Esophagus muscularis mucosa (tissue), 4 donors: ENCODE results near the gene FMN2. TPM values are rescaled to one million over a fixed set of nuclear protein-coding genes. Genes with fewer than 3 reads are reported as not detected.

Experiments
- DNase-seq: peaks from one replicate; pipeline ENCODE4 v3.0.0-alpha.2; 2017; ENCODE audit errors: extremely low spot score
- H3K27ac ChIP-seq, 4 donors: fragments of 200-600 bp; sonication (generic); replicated peaks in 1 of 4; 1 replicate in 3 of 4; 2 replicates in 1 of 4; pipeline ENCODE4 v1.5.1; 2016 to 2019; ENCODE audit warnings: mild to moderate bottlenecking in 1 of 4
- H3K27me3 ChIP-seq, 4 donors: fragments of 200-600 bp; sonication (generic); one replicate each; pipeline versions ENCODE4 v1.5.1 to v1.6.0; 2016 to 2019
- H3K36me3 ChIP-seq, 4 donors: fragments of 200-600 bp; sonication (generic); one replicate each; pipeline ENCODE4 v1.5.1; 2016 to 2019
- H3K4me1 ChIP-seq, 4 donors: fragments of 200-600 bp; sonication (generic); one replicate each; pipeline ENCODE4 v1.5.1; 2016 to 2019
- H3K4me3 ChIP-seq, 4 donors: fragments of 200-600 bp; sonication (generic); 1 replicate in 2 of 4; 2 replicates in 2 of 4; pipeline ENCODE4 v1.5.1; 2016 to 2019; ENCODE audit warnings: mild to moderate bottlenecking in 4 of 4, moderate library complexity in 1 of 4
- H3K9me3 ChIP-seq, 4 donors: fragments of 200-600 bp; sonication (generic); 1 replicate in 3 of 4; 2 replicates in 1 of 4; pipeline ENCODE4 v1.5.1; 2016 to 2019
- EP300 ChIP-seq: sonication (generic); formaldehyde crosslinking; IDR thresholded peaks from one replicate; pipeline ENCODE4 v1.6.1; 2017; ENCODE audit warnings: antibody characterized with exemption
- POLR2A ChIP-seq: fragments of 450-650 bp; IDR thresholded peaks from one replicate; pipeline ENCODE4 v1.6.1; 2017; ENCODE audit warnings: antibody characterized with exemption, moderate library complexity, mild to moderate bottlenecking, low read depth
- POLR2AphosphoS5 ChIP-seq, 2 donors: sonication (generic); formaldehyde crosslinking; IDR thresholded peaks; one replicate each; pipeline ENCODE4 v1.6.1; 2017; ENCODE audit warnings: antibody characterized with exemption in 2 of 2
- WGBS: methylation state at CpG from one replicate; pipeline ENCODE4 v1.1.5; 2018; 5-methylcytosine and 5-hydroxymethylcytosine counted together
- intact Hi-C: fragments of 100-400 bp; cut with DNase I; formaldehyde crosslinking; loops from one replicate; pipeline ENCODE4 v1.15.1; 2023
- total RNA-seq, 4 donors: library from RNA; depleted of rRNA; stranded (reverse); fragments of >200 nt; gene quantifications; one replicate each; pipeline versions ENCODE4 v1.1.0 to v1.2.1, GENCODE V29; 2016
- TF ChIP-seq, protein P1 (sequence below), 3 experiments: fragments of 200-600 bp in 2 of 3; fragments of 450-650 bp in 1 of 3; sonication (generic) in 2 of 3; IDR thresholded peaks; one replicate each; pipeline ENCODE4 v1.5.1; 2017 to 2019; ENCODE audit warnings: antibody characterized with exemption in 3 of 3, mild to moderate bottlenecking in 2 of 3, moderate library complexity in 1 of 3

FMN2 gene
- total RNA-seq, 4 donors from 2014 or later: 0.32 to 2.5 (median 1.4) TPM

DNA sequence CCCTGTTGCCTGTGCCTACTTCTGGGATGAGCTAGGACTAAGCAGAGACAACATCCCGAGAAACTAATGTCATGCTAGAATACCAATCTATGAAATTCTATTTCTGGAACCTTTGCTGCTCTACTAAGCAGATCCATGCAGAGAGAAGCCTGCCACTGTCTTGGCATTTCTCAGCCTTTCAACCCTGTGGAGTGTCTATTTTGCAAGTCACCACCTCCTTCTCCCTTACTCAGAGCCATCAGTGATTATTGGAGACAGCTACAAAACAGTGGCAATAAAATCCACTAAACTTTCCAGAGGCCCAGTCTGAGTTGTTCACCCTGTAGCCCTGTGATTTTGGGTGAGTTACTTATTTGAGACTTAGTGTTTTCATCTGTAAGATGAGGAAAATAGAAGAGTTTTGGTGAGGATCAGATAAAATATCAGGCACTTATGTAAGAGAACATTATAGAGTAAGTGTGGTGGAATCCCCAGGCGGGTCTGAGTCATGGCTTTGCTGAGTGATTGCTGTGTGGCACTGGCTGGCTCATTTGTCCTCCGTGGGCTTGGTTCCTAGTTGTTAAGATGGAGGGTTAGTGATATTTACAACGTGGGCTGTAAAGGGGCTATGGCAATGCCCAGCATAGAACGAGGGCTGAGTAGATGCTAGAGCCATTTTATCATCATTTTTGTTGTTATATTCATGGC lies 61.1 kb downstream of the FMN2 start:
- TF ChIP-seq POLR2A: no peak
- no peak for TF ChIP-seq POLR2AphosphoS5 (IDR thresholded peaks at IDR 0.05)
- TF ChIP-seq EP300: no peak
- TF ChIP-seq, protein P1, sequence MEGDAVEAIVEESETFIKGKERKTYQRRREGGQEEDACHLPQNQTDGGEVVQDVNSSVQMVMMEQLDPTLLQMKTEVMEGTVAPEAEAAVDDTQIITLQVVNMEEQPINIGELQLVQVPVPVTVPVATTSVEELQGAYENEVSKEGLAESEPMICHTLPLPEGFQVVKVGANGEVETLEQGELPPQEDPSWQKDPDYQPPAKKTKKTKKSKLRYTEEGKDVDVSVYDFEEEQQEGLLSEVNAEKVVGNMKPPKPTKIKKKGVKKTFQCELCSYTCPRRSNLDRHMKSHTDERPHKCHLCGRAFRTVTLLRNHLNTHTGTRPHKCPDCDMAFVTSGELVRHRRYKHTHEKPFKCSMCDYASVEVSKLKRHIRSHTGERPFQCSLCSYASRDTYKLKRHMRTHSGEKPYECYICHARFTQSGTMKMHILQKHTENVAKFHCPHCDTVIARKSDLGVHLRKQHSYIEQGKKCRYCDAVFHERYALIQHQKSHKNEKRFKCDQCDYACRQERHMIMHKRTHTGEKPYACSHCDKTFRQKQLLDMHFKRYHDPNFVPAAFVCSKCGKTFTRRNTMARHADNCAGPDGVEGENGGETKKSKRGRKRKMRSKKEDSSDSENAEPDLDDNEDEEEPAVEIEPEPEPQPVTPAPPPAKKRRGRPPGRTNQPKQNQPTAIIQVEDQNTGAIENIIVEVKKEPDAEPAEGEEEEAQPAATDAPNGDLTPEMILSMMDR (IDR thresholded peaks at IDR 0.05): no peak
- intact Hi-C loops: no loop called here
- 83% methylated on average over 5 of the region's 5 CpGs for WGBS
- Histone ChIP-seq H3K4me1 (no peaks in the 10 kb centered on the region), H3K36me3 (no peaks in the 10 kb centered on the region), H3K9me3 (no peaks in the 10 kb centered on the region), H3K4me3 (no peak overlapping the region), H3K27ac (no peak overlapping the region), H3K27me3 (no peaks in the 10 kb centered on the region)
- no peak for DNase-seq

DNA sequence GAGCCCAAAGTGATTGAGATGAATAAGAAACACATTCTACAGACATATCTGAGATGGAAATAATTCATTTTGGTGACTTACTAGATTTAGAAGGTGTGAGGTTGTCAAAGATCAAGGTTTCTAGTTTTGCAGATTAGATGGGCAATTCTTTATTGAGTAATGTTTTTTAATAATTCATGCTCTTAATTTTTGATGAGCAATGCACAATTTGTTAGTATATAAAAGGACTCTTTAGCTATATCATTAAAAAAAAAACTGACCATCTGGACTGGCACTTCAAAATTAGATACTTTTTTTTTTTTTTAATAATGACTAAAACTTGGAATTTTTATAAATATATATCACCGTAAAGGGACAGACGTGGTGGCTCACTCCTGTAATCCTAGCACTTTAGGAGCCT lies 63.9 kb downstream of the FMN2 start:
- Histone ChIP-seq H3K27ac (no peak overlapping the region), H3K36me3 (no peaks in the 10 kb centered on the region), H3K27me3 (no peaks in the 10 kb centered on the region), H3K4me1 (no peaks in the 10 kb centered on the region), H3K4me3 (no peak overlapping the region), H3K9me3 (no peaks in the 10 kb centered on the region)
- WGBS: 95% methylated on average over 2 of the region's 2 CpGs
- DNase-seq: no peak
- no peak for TF ChIP-seq POLR2AphosphoS5 (IDR thresholded peaks at IDR 0.05)
- TF ChIP-seq, protein P1 (IDR thresholded peaks at IDR 0.05): no peak
- intact Hi-C loops: no loop called here

DNA sequence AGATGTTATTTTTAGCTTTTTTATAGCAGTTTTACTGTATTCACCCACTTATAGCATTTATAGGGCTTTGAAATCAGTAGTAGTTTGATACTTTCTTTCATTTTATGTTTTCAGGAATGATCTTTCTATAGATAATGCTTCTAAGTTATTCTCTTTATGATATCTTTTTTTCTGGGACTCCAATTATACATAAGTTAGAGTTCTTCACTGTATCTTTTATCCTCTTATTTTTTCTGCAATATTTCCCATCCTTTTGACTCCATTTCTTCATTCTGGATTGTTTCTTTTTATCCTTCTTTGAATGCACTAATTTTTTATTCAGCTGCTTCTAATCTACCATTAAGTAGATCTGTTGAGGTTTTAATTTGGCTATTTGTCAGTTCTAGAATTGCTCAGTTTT lies 73.1 kb downstream of the FMN2 start:
- TF ChIP-seq EP300: no peak
- TF ChIP-seq, protein P1 (IDR thresholded peaks at IDR 0.05): no peak
- TF ChIP-seq POLR2A: no peak
- TF ChIP-seq POLR2AphosphoS5 (IDR thresholded peaks at IDR 0.05): no peak
- intact Hi-C loops: no loop called here
- no peaks in the 10 kb centered on the region for H3K36me3 ChIP-seq
- no peaks in the 10 kb centered on the region for H3K27me3 ChIP-seq
- H3K4me3 ChIP-seq: no peak overlapping the region
- H3K4me1 ChIP-seq: no peaks in the 10 kb centered on the region
- no peak overlapping the region for H3K27ac ChIP-seq
- H3K9me3 ChIP-seq: peaks cover 0 to 16% (median 8%) of the 10 kb centered on the region in 4 donors
- no peak for DNase-seq

GRCh38 chr1:240169188-240169587 lies 77.5 kb downstream of the FMN2 start:
- TF ChIP-seq POLR2A (no peak), POLR2AphosphoS5 (IDR thresholded peaks at IDR 0.05) (no peak), EP300 (no peak)
- TF ChIP-seq, protein P1 (IDR thresholded peaks at IDR 0.05): no peak
- no peaks in the 10 kb centered on the region for H3K4me1 ChIP-seq
- H3K27ac ChIP-seq: no peak overlapping the region
- no peak for DNase-seq
- intact Hi-C loops: no loop called here
- no peaks in the 10 kb centered on the region for H3K27me3 ChIP-seq
- H3K36me3 ChIP-seq: no peaks in the 10 kb centered on the region
- H3K9me3 ChIP-seq: peaks cover 0 to 10% (median 5%) of the 10 kb centered on the region in 4 donors
- no peak overlapping the region for H3K4me3 ChIP-seq
- 83% methylated on average over 7 of the region's 7 CpGs for WGBS

- H3K9me3 ChIP-seq: peaks cover 0 to under 1% (median 0%) of the 10 kb centered on the region in 4 donors
- 100% methylated on average over 2 of the region's 2 CpGs for WGBS
- no peaks in the 10 kb centered on the region for H3K4me1 ChIP-seq
- H3K27ac ChIP-seq: no peak overlapping the region
- intact Hi-C loops: no loop called here
- TF ChIP-seq, protein P1 (IDR thresholded peaks at IDR 0.05): no peak
- TF ChIP-seq EP300 (no peak), POLR2A (no peak), POLR2AphosphoS5 (IDR thresholded peaks at IDR 0.05) (no peak)
- H3K4me3 ChIP-seq: no peak overlapping the region
- DNase-seq: no peak
- no peaks in the 10 kb centered on the region for H3K27me3 ChIP-seq
- no peaks in the 10 kb centered on the region for H3K36me3 ChIP-seq
Observed at GRCh38 chr1:240170266-240170665, 78.6 kb downstream of the FMN2 start.
